GM18858 (cell line): ENCODE measurements around the gene SLC2A6.
"Not testable (repeated sequence)": the region's sequence is repeated elsewhere in the genome, so short reads cannot be mapped to it uniquely, and the experiment has no call there.

ENCODE experiments used
- ATAC-seq: cut with Tn5 transposase; IDR thresholded peaks from one replicate; pipeline ENCODE4 v1.9.1; 2021; ENCODE audit not compliant: unreplicated experiment

SLC2A6 gene

GRCh38 chr9:133463234-133463863 is 15.6 kb downstream of the SLC2A6 start:
- no peak for ATAC-seq

GRCh38 chr9:133461975-133462374 is 16.9 kb downstream of the SLC2A6 start:
- ATAC-seq, result no peak

GRCh38 chr9:133460405-133461175 is 18.3 kb downstream of the SLC2A6 start:
- peak; percentile 16 for ATAC-seq

GRCh38 chr9:133459476-133460404 is 19.2 kb downstream of the SLC2A6 start, which contains the start of gene CACFD1:
Gene CACFD1 (plus strand): TSS chr9:133459978. CDS start chr9:133460067, 89 bp downstream.
- ATAC-seq, result peak; percentile 67

- no peak for ATAC-seq
Observed at GRCh38 chr9:133458643-133459312, 20.1 kb downstream of the SLC2A6 start.

GRCh38 chr9:133457748-133458147 is 21.2 kb downstream of the SLC2A6 start:
- ATAC-seq, result no peak

- no peak for ATAC-seq
Observed at GRCh38 chr9:133457233-133457632, 21.7 kb downstream of the SLC2A6 start.

GRCh38 chr9:133456409-133456808 is 22.5 kb downstream of the SLC2A6 start:
- ATAC-seq, result no peak

- ATAC-seq, result no peak
Observed at GRCh38 chr9:133455936-133456335, 23.0 kb downstream of the SLC2A6 start.

GRCh38 chr9:133454943-133455673 is 23.8 kb downstream of the SLC2A6 start:
- no peak for ATAC-seq

GRCh38 chr9:133454325-133454724 is 24.6 kb downstream of the SLC2A6 start:
- no peak for ATAC-seq

GRCh38 chr9:133453651-133454050 is 25.2 kb downstream of the SLC2A6 start:
- ATAC-seq, result no peak

GRCh38 chr9:133452562-133452961 is 26.3 kb downstream of the SLC2A6 start:
- no peak for ATAC-seq

- ATAC-seq, result not testable (repeated sequence)
Observed at GRCh38 chr9:133451865-133452264, 27.0 kb downstream of the SLC2A6 start.

GRCh38 chr9:133449760-133450159 is 29.1 kb downstream of the SLC2A6 start:
- no peak for ATAC-seq

GRCh38 chr9:133448487-133448972 is 30.4 kb downstream of the SLC2A6 start:
- ATAC-seq, result no peak

GRCh38 chr9:133445293-133445969 is 33.5 kb downstream of the SLC2A6 start:
- no peak for ATAC-seq

- no peak for ATAC-seq
Observed at GRCh38 chr9:133443982-133444381, 34.9 kb downstream of the SLC2A6 start.

GRCh38 chr9:133443248-133443647 is 35.7 kb downstream of the SLC2A6 start:
- no peak for ATAC-seq
